SH-SY5Y (cell line): ENCODE results near the gene HIVEP3.

Experiments used
- GATA2 ChIP-seq: IDR thresholded peaks from 2 replicates; pipeline ENCODE4 v1.6.1; 2011; ENCODE audit warnings: mild to moderate bottlenecking, low read depth, low read length
- GATA3 ChIP-seq: IDR thresholded peaks from 2 replicates; pipeline ENCODE4 v1.6.1; 2011; ENCODE audit warnings: low read depth, mild to moderate bottlenecking, low read length, moderate library complexity

- TF ChIP-seq GATA3 (no peak), GATA2 (no peak)
These were observed 399.1 kb downstream of the HIVEP3 start for GRCh38 chr1:41519667-41520066.
